ENCODE measurements around the gene COL25A1.

DNA sequence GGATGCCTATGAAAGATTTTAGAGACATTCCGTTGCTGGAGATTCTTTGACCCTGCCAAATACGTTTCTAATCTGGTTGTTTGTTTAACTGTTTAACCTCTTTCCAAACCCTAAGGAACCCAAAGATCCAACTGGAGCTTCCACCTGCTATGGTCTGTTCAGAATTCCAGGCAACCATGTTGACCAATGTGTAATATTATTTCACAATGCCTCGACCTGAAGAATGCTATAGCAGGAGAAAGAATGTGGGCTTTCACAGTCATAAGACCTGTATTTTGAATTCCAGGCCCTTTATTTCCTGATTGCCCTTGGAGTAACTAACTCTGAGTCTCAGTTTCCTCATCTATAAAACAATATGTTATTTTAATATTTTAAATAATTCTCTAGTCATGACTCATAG lies 90.8 kb downstream of the COL25A1 start:
- no peak for TF ChIP-seq POLR2A (IDR thresholded peaks at IDR 0.05; ENCODE audit: low read depth, low read length)
- TF ChIP-seq POLR2AphosphoS5 (IDR thresholded peaks at IDR 0.05; ENCODE audit: low read depth, low read length), result no peak

Measured in GM12892 (cell line).